ENCODE results near the gene CASKIN2. TPM values are rescaled to one million over a fixed set of nuclear protein-coding genes. Genes with fewer than 3 reads are reported as not detected.

CASKIN2 gene
- total RNA-seq, 6 donors from 2014 or later, result 24.1 to 113 (median 48.5) TPM

- ATAC-seq (ENCODE audit: low FRiP score in 2 of 2) (no peak), DNase-seq (no peak)
- peak overlapping the region in 2 of 4 donors; percentile 36 to 45 for H3K27ac ChIP-seq
- peaks cover 0 to 5% (median 0%) of the 10 kb centered on the region in 4 donors for H3K27me3 ChIP-seq
- H3K36me3 ChIP-seq, result peaks cover 0 to 20% (median 7%) of the 10 kb centered on the region in 4 donors
- peaks cover 16 to 35% (median 26%) of the 10 kb centered on the region in 4 donors for H3K4me1 ChIP-seq
- no peak overlapping the region for H3K4me3 ChIP-seq
- no peaks in the 10 kb centered on the region for H3K9me3 ChIP-seq
- 91 to 94% methylated on average over 9 of the region's 9 CpGs for WGBS, 2 donors
- TF ChIP-seq EP300 (IDR thresholded peaks at IDR 0.05) (no peak), CTCF (IDR thresholded peaks at IDR 0.05) (no peak), POLR2AphosphoS5 (IDR thresholded peaks at IDR 0.05) (no peak), POLR2A (IDR thresholded peaks at IDR 0.05) (no peak)
Measured at GRCh38 chr17:75518983-75519537, 3.7 kb upstream of the CASKIN2 start.

- Histone ChIP-seq H3K9me3 (no peaks in the 10 kb centered on the region), H3K27ac (peak overlapping the region in 3 of 4 donors; percentile 36 to 71 (median 45)), H3K27me3 (peaks cover 0 to 5% (median 0%) of the 10 kb centered on the region in 4 donors), H3K36me3 (peaks cover 0 to 29% (median 9%) of the 10 kb centered on the region in 4 donors), H3K4me3 (no peak overlapping the region), H3K4me1 (peaks cover 20 to 40% (median 31%) of the 10 kb centered on the region in 4 donors)
- DNase-seq (no peak), ATAC-seq (ENCODE audit: low FRiP score in 2 of 2) (no peak)
- 68 to 69% methylated on average over 3 of the region's 3 CpGs for WGBS, 2 donors
- no peak for TF ChIP-seq CTCF (IDR thresholded peaks at IDR 0.05)
- TF ChIP-seq EP300 (IDR thresholded peaks at IDR 0.05), result no peak
- TF ChIP-seq POLR2A (IDR thresholded peaks at IDR 0.05), result no peak
- TF ChIP-seq POLR2AphosphoS5 (IDR thresholded peaks at IDR 0.05), result no peak
Measured at GRCh38 chr17:75518201-75518600, 2.9 kb upstream of the CASKIN2 start.

- 28 to 29% methylated on average over 6 to 10 of the region's 10 CpGs for WGBS, 2 donors
- Histone ChIP-seq H3K27me3 (peaks cover 0 to 5% (median 0%) of the 10 kb centered on the region in 4 donors), H3K4me1 (peaks cover 26 to 43% (median 33%) of the 10 kb centered on the region in 4 donors), H3K36me3 (peaks cover 0 to 31% (median 9%) of the 10 kb centered on the region in 4 donors), H3K4me3 (peak overlapping the region in 3 of 4 donors; percentile 90 to 100 (median 92)), H3K9me3 (no peaks in the 10 kb centered on the region), H3K27ac (peak overlapping the region in 2 of 4 donors; percentile 71 to 92)
- DNase-seq (no peak), ATAC-seq (ENCODE audit: low FRiP score in 2 of 2) (no peak)
- no peak for TF ChIP-seq POLR2A (IDR thresholded peaks at IDR 0.05)
- TF ChIP-seq CTCF (IDR thresholded peaks at IDR 0.05), result peak in 4 of 6 experiments; percentile 19 to 44 (median 24)
Measured at GRCh38 chr17:75517297-75517865, 2.0 kb upstream of the CASKIN2 start.

GRCh38 chr17:75516619-75517296 is 1.4 kb upstream of the CASKIN2 start:
- H3K4me3 ChIP-seq, result peak overlapping the region; percentile 73 to 100 (median 91)
- peaks cover 0 to 30% (median 7%) of the 10 kb centered on the region in 4 donors for H3K36me3 ChIP-seq
- H3K4me1 ChIP-seq, result peaks cover 32 to 49% (median 39%) of the 10 kb centered on the region in 4 donors
- H3K27me3 ChIP-seq, result peaks cover 0 to 5% (median 0%) of the 10 kb centered on the region in 4 donors
- TF ChIP-seq POLR2AphosphoS5 (IDR thresholded peaks at IDR 0.05) (no peak), EP300 (IDR thresholded peaks at IDR 0.05) (no peak), CTCF (IDR thresholded peaks at IDR 0.05) (no peak), POLR2A (IDR thresholded peaks at IDR 0.05) (no peak)
- 0 to 3% methylated on average over 21 to 26 of the region's 65 CpGs for WGBS, 2 donors
- ATAC-seq (ENCODE audit: low FRiP score in 2 of 2) (no peak), DNase-seq (no peak)
- no peaks in the 10 kb centered on the region for H3K9me3 ChIP-seq
- H3K27ac ChIP-seq, result peak overlapping the region; percentile 71 to 92 (median 72)

Data from upper lobe of left lung (tissue), 6 donors.